ENCODE results near the gene DCUN1D4.

DCUN1D4 gene

DNA sequence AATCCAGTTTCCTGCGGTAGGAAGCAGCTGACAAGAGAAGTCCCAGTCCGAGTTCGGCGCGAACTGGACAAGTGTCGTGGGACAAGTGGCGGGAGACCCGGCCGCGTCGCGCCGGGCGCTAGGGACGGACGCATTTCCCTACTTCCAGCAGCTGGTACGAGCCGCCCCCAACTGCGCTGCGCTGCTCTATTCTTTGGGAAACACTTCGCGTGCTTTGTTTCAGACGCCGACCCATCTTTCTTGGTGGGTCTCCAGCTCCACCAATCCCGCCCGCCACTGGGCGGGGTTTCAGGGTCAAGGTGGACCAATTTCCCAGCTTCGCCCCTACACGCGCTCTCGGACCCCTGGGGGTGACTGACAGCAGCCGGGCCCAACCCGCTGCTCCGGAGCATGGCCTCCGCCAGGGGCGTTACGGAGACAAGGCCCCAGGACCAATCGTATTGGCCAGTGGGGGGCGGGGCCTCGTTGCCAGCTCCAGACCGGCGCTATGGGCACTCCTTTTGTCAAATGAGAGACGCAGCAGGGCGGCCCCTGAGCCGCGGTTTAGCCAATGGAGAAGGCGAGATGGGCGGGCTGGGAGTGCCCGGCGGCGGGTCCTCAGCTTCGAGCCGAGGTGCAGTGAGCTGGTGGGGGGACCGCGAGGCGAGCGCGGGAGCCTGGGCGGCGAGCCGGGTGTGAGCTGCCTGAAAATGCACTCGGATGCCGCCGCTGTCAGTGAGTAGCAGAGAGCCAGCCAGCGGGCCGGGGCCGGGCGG is at the start of gene DCUN1D4:
Gene DCUN1D4, plus strand, starts transcription at position 600 of the 755 bp plus-strand sequence. Its CDS starts 90 bp downstream, at position 690.
- DNase-seq = peak; percentile 99

DNA sequence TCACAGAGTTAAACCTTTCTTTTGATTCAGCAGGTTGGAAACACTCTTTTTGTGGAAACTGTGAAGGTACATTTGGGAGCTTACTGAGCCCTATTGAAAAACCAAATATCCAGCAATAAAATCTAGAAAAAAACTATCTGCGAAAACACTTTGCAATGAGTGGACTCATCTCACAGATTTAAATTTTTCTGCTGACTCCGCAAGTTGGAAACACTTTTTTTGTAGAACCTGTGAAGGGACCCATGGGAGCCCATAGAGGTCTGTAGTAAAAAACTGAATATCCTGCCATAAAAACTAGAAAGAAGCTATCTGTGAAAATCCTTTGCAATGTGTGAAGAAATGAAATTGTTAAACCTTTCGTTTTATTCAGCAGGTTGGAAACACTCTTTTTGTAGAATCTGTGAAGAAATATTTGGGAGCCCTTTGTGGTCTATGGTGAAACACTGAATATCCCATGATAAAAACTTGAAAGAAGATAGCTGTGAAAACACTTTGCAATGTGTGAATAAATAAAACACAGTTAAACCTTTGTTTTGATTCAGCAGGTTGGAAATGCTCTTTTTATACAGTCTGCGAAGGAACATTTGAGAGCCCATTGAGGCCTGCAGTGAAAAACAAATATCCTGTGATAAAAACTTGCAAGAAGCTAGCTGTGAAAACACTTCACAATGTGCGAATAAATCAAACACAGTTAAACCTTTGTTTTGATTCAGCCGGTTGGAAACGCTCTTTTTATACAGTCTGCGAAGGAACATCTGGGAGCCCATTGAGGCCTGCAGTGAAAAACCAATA is 22.3 kb upstream of the DCUN1D4 start:
- DNase-seq = no peak

DNA sequence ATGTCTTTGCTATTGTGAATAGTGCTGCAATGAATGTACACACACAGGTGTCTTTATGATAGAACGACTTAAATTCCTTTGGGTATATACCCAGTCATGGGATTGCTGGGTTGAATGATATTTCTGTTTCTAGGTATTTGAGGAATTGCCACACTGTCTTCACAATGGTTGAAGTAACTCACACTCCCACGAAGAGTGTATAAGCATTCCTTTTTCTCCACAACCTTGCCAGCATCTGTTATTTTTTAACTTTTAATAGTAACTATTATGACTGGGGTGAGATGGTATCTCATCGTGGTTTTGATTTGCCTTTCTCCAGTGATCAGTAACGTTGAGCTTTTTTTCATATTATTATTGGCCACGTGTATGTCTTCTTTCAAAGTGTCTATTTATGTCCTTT is 17.6 kb upstream of the DCUN1D4 start:
- DNase-seq = no peak

DNA sequence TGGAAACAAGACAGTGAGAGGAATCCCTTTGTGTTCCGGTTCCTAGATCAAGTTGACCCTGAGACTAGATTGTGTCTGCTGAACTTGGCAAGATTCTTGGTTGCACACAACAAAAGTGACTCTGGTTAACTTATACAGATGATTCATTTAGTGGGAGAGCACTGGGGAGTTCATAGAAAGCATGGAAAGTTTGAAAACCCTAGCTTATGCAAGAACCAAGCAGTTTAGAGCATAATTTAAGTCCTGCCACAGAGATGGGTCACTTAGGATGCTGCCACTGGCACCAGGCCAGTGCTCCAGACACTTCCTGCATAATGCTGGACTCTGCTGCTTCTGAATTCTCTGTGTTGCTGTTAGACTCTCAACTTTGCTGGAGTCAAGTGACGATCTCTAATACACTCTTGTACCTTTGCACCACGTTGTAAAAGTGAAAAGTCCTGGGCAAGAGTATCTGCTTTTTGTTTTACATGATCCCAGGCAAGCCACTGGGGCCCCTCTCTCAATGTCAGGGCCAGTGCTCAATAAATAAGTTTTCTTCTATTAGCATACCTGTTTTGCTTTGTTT is 12.7 kb upstream of the DCUN1D4 start:
- DNase-seq = no peak

DNA sequence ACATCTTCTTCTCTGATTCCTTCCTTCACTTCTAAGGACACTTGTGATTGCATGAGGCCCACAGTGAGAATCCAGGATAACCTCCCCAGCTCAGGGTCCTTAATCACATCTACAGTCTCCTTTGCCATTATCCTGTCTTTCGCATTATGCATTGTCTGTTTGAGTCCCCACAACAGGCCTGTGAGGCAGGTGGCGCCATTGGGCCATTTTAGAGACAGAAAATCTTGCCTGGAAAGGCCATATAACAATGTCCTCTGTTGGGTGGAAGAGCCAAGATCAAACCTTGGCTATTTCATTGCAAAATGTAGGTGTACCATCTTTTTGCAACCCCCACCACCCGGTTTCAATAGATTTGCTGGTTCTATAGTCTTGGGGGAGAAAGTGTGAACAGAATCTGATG is 11.8 kb upstream of the DCUN1D4 start:
- DNase-seq = peak; percentile 26

DNA sequence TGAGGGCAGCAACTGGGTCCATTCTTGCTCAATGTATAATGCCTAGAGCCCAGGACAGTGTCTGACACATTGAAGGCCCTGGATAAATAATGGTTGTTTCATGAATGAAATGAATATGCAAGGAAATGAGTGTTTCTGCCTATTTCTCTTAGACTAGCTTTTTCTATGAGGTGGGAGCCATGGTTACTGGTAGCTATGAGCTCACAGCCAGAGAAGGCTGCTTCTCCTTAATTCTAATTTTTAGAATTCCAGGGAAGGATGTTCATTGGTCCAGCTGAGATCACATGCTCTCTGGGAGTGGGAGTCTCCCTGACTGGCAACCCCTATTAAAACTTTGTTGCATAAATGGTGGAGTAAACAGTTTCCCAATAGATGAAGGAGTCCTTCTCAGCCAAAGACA is 9.7 kb upstream of the DCUN1D4 start:
- no peak for DNase-seq

DNA sequence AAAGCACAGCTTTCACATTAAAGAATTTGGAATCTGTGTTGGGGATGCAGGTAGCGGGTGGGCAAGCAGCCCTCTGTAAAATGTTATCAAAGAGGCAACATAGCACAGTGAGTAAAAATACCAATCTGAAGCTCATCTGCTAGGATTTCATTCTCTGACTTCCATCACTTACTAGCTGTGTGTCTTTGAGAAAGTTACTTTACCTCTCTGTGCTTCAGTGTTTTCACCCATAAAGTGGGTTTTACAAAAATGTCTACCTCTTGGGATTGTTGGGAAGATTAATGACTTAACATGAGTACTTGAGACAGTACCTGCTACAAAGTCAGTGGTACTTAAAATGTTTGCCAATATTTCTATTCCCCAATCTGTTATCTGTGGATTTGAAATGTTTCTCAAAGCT is 7.9 kb upstream of the DCUN1D4 start:
- DNase-seq = no peak

DNA sequence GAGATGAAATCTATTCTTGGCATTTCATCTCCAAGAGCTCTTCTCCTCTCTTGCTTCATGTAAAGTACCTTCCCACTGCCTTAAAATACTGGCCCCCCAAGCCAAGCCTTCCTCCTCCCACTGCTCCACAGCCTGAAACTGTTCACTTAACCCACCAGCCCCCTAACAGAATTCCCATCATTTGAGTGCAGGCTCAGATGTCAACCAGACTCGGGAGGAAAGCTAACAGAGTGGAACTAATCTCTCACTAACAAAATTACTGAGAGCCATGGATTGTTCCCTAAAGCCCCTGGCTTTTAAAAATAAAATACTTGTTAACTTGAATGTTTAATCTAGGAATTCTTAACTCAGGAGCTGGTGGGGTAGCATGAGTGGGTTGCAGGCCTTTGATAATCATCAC is 7.1 kb upstream of the DCUN1D4 start:
- no peak for DNase-seq

DNA sequence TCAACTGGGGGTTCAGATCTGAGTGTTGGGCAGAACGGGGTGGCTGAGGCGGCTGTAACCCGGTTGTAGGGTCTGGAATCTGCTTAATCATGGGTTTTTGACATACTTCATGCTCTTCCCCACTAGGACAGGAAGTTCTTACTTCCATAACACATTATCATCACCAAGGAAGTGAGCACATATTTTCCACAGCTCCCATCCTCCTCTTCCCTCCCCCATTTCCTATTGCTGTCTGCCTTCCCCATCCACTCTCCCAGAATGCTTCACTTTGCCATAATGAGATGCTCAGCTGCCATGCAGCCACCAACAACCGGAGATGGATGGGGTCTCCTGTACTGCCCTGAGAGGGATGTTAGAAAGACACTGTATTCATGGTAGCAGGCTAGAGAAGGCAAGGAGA is 6.4 kb upstream of the DCUN1D4 start:
- DNase-seq = no peak

DNA sequence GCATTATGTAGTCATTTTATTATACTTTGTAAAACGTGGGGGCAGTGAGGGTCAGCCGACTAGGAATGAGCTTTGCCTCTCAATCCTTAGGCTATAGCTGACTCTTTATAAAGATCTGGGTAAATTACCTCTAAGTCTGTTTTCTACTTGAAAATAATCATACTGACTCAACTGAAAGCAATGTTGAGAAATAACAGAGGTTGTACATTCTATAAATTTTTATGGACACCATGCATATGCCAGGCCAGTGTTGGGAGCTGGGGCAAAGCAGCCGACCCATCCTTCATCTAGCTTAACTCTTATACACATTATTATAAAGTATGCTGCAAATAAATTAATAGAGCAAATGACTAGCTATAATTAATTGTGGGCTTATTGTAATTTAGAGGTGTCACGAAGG is 2.2 kb upstream of the DCUN1D4 start:
- DNase-seq = no peak

DNA sequence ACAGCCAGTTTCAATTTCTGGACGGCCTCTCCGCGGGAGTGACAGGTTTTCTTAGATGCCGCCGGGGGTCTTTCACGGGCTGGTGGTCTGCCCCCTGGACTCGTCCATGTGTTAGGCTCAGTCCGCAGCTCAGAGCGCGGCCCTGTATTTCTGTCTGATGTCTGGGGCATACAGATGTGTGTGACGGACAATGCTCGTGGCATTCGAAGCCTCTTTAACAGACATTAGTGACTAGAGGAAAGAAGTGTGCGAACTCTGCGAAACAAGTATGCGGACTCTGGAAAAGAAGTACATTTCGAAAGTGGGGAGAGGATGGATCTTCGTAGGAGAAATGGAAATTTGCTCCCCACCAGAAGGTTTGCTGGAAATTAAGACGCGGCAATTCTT is 793 bp upstream of the DCUN1D4 start:
- DNase-seq = no peak

DNA sequence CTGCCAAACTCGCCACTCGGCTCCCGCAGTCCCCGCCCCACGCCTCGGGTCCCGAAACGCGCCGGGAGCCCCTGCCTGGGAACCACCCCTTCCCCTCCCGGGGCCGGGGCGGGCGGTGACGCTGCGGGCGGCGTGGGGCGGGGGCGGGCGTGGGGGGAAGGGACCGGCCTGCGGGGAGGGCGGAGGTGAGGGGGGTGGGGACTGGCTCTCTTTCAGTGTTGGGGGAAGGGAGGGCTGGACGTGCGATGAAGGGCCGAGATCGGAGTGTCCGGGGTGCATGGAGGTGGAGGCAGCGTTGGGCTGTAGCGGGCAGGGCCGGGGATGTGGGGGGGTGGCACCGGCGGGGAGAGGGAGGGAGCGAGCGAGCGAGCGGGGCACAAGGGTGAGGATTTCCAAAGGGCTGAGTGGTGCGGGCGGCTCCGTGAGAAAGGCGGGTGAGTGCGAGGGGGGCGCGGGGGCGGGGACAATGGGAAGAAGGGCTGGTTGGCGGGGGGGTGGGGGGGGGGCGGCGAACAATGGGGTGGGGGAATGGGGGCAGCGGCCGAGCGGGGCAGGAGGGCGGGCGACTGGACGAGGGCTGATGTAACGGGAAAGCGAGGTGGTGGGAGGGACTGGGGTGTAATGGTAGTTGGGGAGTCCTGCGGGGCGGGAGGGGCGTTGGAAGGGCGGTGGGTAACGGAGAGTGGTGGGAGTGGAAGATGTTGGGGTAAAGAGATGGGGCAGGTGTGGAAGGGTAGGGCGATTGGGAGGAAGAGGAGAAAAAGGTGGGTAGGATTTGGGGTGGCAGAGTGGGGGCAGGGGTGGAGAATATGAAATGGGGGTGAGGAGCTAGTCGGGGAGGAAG is 578 bp downstream of the DCUN1D4 start:
- peak; percentile 35 for DNase-seq

DNA sequence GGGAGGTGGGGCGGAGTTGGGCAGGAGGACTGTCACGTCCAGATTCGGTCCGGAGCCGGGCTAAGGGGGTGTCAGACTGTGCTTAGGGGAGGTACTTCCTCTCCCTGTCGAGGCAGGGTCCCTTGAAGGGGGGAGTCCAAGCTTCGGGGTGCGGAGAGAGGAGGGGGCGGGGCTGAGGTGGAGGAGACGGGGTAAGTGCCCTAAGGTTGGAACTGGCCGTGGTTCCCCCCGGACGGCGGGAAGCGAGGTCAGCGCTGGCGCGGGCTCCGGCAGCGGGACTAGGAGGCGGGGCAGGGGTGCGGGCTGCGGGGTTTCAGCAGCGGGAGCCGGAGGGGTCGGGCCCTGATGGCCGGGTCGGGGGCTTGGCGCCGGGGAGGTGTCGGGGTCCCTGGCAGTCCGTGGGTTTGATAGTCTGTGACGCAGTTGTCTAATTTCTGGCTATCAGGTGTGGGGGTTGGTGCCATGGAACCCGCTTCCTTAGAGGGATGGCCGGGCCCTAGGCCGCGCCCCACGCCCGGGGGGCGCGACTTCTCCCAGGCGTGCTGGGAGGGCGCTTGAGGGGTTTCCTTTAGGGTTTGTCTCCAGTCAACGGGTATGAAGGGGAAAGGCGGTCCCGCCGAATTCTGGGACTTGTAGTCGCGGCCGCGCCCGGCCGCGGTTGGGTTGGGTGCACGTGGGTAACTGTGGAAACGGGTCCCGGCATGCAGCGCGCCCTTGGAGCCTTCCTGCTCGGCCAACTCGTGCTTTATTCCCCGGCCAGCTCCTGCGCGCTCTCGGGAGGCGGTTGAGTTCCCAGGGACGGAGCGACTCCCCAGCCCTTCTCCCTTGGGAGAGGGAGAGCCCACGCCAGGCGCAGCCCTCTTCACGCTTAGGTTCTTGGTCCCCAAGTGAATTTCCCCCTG is 1.5 kb downstream of the DCUN1D4 start:
- peak; percentile 86 for DNase-seq

DNA sequence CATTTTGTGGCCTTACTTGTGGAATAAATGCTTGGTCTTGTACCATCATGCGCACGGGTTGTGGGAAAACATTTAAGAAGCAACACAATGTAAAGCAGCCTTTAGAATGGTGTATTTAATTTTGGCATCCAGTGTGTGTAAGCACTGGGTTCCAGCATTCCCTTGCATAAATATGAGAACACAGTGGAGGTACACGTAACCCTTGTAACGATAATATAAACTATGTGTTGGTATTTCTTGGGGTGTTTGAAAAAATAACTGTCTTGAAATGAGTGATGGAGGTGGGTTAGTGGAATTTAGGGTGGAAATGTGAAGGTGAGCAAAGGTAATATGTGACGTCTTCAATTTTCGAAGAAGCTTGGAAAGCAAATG is 2.1 kb downstream of the DCUN1D4 start:
- no peak for DNase-seq

DNA sequence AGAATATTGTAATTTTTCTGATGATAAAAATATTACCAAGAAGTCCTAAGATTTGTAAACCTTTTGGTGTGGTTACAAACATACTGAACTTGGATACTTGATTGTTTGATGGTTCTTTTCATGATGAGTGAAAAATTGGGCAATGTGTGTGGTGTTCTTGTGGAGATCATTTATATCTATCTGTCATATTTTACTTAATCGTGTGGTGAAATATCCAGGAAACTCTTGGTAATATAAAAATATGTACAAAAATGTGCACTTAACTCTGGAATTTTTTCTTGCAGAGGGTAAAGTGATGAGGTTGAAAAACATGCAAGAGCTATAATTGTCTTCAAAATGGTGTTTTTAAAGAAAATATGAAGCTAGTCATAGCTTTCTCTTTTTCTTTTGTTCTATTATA is 2.8 kb downstream of the DCUN1D4 start:
- no peak for DNase-seq

DNA sequence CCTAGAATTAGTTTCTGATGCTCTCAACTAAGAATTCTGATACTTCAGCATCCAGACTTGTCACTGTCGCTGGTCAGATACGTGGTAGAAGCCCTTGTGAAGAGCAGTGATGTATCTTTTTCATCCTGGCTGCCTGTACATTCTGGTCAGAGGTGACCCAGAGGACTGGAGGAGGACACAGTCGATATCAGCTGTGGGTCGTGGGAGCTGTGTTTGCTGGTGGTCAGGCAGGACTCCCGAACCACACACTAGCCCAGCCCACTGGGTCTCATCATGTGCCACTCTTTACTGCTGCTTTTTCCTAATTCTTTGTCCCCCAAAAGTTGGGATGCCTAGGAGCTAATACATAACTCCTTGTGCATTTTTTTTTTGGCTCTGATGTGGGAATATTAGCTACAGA is 6.5 kb downstream of the DCUN1D4 start:
- DNase-seq = no peak

DNA sequence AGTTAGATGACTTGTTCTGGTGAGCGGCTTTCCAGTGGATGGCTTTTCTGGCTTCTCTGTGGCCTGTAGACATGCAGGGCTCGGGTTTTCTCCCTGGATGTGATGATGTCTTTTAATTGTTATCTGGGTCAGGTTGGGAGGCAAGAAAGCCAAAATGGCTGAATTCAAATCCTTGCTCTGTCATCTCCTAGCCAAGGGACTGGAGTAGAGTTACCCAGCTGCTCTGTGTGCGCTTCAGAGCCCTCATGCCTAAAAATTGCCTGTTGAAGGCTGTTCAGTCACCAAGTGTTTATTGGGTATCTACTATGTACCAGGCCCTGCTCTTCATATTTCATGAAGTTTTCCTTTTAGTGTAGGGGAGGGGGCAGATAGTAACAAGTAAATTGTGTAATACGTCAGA is 7.3 kb downstream of the DCUN1D4 start:
- no peak for DNase-seq

DNA sequence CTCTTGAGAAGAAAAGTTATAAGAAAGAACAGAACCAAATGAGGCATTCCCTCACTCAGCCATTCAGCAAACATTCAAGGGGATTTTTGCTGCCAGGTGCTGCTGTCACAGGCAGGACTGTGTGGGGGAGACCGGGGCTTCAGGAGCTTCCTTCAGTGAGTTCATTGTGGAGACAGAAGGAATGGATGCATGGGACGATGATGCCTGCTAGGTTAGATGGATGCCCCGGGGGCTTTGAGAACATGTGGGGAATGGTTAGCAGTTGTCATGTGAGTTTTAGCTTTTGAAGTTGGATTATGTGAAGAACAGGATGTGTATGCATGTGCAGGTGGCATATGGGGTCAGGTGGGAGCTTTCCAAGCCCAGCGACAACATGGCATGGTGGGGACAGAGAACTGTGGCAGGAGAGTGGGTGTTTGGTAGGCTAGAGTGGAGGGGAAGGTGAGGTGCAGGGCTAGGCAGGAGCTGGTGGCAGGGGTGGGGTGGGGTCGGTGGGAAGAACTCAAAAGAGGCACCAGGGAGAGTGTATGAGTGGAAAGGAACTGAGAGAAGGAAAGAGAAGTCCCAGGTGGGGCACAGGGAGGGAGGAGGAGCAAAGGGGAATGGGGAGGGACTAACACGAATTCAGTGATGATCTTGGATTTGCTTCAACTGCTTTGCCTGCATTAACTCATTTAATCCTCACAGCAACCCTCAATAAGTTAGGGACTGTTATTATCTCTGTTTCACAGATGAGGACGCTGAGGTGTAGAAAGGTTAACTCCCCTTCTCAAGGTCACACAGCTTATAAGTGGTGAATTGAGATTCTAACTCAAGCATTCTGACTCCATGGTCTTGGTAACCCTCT is 8.4 kb downstream of the DCUN1D4 start:
- DNase-seq = no peak

DNA sequence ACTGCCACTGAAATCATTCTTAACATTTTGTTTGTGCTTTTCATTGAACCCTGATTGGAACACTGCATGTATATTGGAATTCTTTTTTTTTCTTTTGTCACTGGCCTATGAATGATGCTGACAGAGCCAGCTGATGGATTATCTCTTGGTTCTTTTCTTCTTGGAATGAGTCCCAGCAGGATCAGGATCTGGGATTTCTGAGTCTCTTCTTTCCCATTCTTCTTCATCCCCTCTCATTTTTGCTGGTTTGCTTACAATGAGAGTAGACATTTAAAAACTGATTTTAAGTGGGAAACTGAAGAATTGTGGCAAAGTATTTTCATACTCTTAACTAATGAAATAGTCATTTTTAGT is 9.0 kb downstream of the DCUN1D4 start:
- DNase-seq = no peak

DNA sequence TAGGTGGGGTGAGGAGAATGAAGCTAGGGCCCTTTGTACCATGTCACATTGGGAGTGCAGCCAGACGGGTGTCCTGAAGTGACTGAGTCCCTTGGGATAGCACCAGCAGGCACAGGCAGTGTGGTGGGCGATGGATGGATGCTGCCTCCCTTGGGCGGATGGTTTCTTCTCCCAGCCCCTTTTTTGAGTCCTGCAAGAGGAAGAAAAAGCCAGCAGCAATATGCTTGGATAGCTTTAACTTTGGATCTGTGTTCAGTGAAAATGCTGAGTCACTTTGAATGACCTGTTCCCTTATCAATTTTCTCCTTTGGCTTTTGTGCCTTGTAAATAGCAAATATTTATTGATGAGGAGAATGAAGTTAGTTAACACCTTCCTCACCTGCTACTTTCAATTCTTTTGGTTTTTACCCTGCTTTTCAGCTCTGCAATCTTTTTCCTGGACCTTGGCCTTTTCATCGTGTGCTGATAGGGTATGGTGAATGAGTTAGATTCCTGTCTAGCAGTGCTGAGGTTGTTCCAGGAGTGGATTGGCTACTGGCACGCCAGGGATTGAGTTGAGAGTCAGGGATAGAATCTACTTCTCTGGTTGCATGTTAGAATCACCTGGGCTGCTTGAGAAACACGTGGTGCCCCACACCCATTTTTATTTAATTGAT is 10.2 kb downstream of the DCUN1D4 start:
- no peak for DNase-seq

DNA sequence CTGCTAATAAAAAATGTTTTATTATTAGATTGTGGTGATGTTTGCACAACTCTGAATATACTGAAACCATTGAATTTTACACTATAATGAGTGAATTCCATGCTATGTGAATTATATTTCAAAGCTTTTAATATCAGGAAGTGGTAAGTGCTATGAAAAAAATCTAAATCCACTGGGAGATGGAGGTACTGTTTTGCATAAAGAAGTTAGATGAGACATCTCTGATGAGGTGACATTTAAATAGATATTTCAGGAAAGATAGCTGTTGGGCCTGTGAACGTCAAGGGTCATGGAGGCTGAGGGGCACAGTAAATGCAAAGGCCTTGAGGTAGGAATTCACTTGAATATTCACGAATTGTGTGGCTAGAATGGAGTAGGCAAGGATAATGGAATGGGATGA is 12.3 kb downstream of the DCUN1D4 start:
- DNase-seq = no peak

All from NCI-H1092 (cell line).